Measurements from ENCODE around the gene TFAP2D. TPM values are rescaled to one million over a fixed set of nuclear protein-coding genes. Genes with fewer than 3 reads are reported as not detected.

TFAP2D gene
- total RNA-seq, 3 donors from 2014 or later, result not detected

DNA sequence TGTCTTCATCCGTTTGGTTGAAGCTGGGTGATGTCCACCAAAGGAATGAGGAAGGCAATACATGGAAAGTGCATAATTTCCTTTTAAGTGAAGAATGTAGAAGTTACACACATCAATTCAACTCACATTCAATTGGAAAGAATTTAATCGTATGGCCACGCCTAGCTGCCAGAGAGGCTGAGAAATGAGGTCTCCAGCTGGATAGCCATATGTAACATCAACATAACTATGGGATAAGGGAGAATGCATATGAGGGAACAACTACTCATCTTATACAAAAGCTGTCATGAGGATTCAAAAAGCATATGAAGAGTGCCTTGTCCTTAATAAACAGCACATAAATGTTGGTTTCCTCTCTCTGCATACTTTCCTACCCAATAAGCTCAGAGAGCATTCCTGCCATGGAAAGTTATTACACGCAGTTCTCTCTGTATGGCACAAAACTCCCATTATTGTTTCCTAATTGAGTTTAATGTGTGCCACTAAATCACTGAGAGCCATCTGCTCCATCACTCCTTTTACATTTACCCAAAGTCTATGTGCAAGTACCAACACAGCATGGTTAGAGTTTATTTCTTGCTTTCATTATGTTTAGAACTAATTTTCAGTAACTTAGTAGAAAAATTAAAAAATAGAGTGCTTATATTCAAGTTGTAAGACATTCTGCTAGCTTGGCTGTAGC is 21.4 kb upstream of the TFAP2D start:
- Histone ChIP-seq H3K9me3 (no peaks in the 10 kb centered on the region), H3K27me3 (peaks cover 0 to 6% of the 10 kb centered on the region in 2 donors), H3K27ac (no peak overlapping the region), H3K4me1 (no peaks in the 10 kb centered on the region), H3K4me3 (no peak overlapping the region), H3K36me3 (no peaks in the 10 kb centered on the region)
- intact Hi-C loops (cut with DNase I; ENCODE audit: low total_unique reads), result no loop called here
- no peak for TF ChIP-seq POLR2AphosphoS5 (IDR thresholded peaks at IDR 0.05)
- no peak for TF ChIP-seq CTCF (IDR thresholded peaks at IDR 0.05)
- no peak for TF ChIP-seq POLR2A (IDR thresholded peaks at IDR 0.05)
- no peak for DNase-seq (ENCODE audit: low spot score in 2 of 2)

GRCh38 chr6:50698546-50698945 is 14.8 kb upstream of the TFAP2D start:
- TF ChIP-seq POLR2A (IDR thresholded peaks at IDR 0.05), result no peak
- TF ChIP-seq CTCF (IDR thresholded peaks at IDR 0.05), result no peak
- no peak for TF ChIP-seq POLR2AphosphoS5 (IDR thresholded peaks at IDR 0.05)
- Histone ChIP-seq H3K4me3 (no peak overlapping the region), H3K36me3 (no peaks in the 10 kb centered on the region), H3K4me1 (no peaks in the 10 kb centered on the region), H3K27ac (no peak overlapping the region), H3K27me3 (peaks cover 0 to 6% of the 10 kb centered on the region in 2 donors), H3K9me3 (no peaks in the 10 kb centered on the region)
- intact Hi-C loops (cut with DNase I; ENCODE audit: low total_unique reads), result no loop called here
- DNase-seq (ENCODE audit: low spot score in 2 of 2), result no peak

GRCh38 chr6:50699051-50699775 is 14.1 kb upstream of the TFAP2D start:
- H3K36me3 ChIP-seq, result no peaks in the 10 kb centered on the region
- H3K4me1 ChIP-seq, result no peaks in the 10 kb centered on the region
- no peak for DNase-seq (ENCODE audit: low spot score in 2 of 2)
- H3K4me3 ChIP-seq, result no peak overlapping the region
- H3K9me3 ChIP-seq, result no peaks in the 10 kb centered on the region
- intact Hi-C loops (cut with DNase I; ENCODE audit: low total_unique reads), result no loop called here
- H3K27me3 ChIP-seq, result no peaks in the 10 kb centered on the region
- no peak overlapping the region for H3K27ac ChIP-seq
- TF ChIP-seq POLR2A (IDR thresholded peaks at IDR 0.05) (no peak), CTCF (IDR thresholded peaks at IDR 0.05) (no peak), POLR2AphosphoS5 (IDR thresholded peaks at IDR 0.05) (no peak)

DNA sequence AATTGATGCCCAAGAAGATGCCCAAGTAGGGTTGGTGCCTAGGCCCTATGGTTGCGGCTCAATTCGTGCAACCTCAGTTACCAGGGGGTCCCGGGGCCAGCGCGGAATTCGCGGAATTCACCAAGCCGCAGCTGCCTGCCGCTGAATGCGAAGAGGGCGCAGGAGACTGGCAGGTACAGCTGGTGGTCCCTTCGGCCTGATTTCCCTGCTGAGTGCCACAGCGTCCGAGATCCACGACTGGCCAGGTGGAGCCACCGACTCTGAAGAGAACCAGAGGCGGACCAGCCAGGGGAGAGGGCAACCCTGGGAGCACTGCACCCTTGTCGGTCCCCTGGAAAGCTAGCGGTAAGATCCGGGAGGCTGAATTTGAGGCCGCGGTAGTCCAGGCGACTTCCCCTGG is 6.8 kb upstream of the TFAP2D start:
- intact Hi-C loops (cut with DNase I; ENCODE audit: low total_unique reads), result no loop called here
- Histone ChIP-seq H3K27ac (no peak overlapping the region), H3K4me3 (no peak overlapping the region), H3K27me3 (peaks cover 0 to 47% of the 10 kb centered on the region in 2 donors), H3K36me3 (no peaks in the 10 kb centered on the region), H3K9me3 (no peaks in the 10 kb centered on the region), H3K4me1 (no peaks in the 10 kb centered on the region)
- DNase-seq (ENCODE audit: low spot score in 2 of 2), result no peak
- TF ChIP-seq POLR2AphosphoS5 (IDR thresholded peaks at IDR 0.05), result no peak
- TF ChIP-seq POLR2A (IDR thresholded peaks at IDR 0.05), result no peak
- TF ChIP-seq CTCF (IDR thresholded peaks at IDR 0.05), result no peak

DNA sequence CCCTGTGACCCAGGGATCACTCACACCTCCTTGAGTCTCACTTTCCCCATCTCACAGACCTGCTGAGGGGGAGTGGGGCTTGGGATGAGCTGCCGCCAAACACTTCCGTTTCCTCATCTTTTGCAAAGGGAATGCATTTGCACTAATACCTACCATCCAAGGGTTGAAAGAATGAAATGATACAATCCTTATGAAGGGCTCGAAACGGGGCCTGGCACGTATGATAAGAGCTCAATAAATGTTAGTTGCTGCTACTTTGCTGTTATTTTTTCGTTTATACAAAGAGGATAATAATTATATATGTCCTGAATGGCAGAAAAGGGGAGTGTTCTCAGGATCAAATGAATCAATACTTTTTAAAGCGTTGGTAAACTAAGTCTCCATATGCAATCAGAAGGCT is 6.1 kb upstream of the TFAP2D start:
- no peak for DNase-seq (ENCODE audit: low spot score in 2 of 2)
- no peak for TF ChIP-seq POLR2AphosphoS5 (IDR thresholded peaks at IDR 0.05)
- TF ChIP-seq CTCF (IDR thresholded peaks at IDR 0.05), result no peak
- Histone ChIP-seq H3K4me1 (no peaks in the 10 kb centered on the region), H3K4me3 (no peak overlapping the region), H3K27me3 (peaks cover 0 to 53% of the 10 kb centered on the region in 2 donors), H3K9me3 (no peaks in the 10 kb centered on the region), H3K27ac (no peak overlapping the region), H3K36me3 (no peaks in the 10 kb centered on the region)
- intact Hi-C loops (cut with DNase I; ENCODE audit: low total_unique reads), result no loop called here

Measured in breast epithelium (tissue), 4 donors.